GM08714 (cell line): Measurements from ENCODE around the gene SLC9A5.

Experiments
- H3K4me3 ChIP-seq: fragments of 200-500 bp; sonication (Bioruptor generic); 2 replicates; pipeline ENCODE4 v1.5.1; 2014; ENCODE audit warnings: mild to moderate bottlenecking, low read length, inconsistent platforms
- ZNF274 ChIP-seq: IDR thresholded peaks from 2 replicates; pipeline ENCODE4 v1.6.1; 2012; ENCODE audit warnings: mild to moderate bottlenecking, low read depth, low read length

The SLC9A5 gene

DNA sequence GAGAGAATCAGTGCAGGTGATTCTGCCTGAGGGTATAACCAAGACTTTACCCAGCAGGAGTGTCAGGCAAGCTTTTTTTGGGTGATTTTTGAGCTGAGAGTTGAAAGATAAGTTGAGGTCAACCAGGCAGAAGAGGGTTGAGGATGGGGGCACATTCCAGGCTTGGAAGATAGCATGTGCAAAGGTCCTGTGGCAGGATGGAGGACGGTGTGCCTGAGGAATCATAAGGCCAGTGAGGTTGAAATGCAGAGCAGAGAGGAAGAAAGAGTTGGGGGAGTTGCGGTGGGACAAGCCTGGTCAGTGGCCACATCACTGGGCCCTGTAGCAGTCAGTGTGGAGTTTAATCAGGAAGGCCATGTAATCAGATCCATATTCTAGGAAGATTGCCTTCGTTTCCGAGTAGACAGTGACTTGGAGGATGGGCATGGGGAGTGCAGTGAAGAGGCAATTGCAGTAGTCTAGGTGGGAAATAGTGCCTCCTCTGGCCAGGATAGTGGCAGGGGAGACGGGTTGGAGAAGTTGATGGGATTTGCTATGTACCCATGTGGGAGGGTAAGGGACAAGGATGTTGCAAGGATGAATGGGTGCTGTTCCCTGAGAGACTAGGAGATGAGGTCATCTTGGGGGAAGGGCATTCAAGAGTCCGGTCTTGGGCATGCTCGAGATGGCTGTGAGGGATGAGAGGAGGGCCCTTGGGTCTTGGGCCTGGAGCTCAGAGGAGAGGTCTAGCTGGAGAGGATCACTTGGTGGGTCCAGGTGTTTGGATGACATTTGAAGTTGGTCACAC is 34.5 kb downstream of the SLC9A5 start:
- no peak for TF ChIP-seq ZNF274

GRCh38 chr16:67283826-67284555 is 35.2 kb downstream of the SLC9A5 start:
- no peak for TF ChIP-seq ZNF274
- H3K4me3 ChIP-seq = no peak overlapping the region

More for the DNA sequence above, 34.5 kb downstream of the SLC9A5 start:
- no peak overlapping the region for H3K4me3 ChIP-seq

- no peak for TF ChIP-seq ZNF274
- H3K4me3 ChIP-seq = no peak overlapping the region
Observed at GRCh38 chr16:67284699-67285646, 36.2 kb downstream of the SLC9A5 start.

DNA sequence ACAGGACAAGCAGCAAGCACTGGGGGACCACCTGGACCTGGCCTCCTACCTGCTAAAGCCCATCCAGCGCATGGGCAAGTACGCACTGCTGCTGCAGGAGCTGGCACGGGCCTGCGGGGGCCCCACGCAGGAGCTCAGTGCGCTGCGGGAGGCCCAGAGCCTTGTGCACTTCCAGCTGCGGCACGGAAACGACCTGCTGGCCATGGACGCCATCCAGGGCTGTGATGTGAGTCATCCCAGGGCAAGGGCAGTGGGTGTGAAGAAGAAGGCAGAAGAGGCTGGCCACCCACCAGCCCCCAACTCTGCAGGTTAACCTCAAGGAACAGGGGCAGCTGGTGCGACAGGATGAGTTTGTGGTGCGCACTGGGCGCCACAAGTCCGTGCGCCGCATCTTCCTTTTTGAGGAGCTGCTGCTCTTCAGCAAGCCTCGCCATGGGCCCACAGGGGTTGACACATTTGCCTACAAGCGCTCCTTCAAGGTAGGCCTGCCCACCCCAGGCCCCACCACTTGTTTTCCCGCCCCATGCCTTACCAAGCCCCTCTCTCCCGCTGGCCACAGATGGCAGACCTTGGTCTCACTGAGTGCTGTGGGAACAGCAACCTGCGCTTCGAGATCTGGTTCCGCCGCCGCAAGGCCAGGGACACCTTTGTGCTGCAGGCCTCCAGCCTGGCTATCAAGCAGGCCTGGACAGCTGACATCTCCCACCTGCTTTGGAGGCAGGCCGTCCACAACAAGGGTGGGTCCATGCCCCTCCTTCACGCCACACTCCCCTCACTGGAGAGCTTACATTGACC is 37.9 kb downstream of the SLC9A5 start:
- no peak for TF ChIP-seq ZNF274
- H3K4me3 ChIP-seq = no peak overlapping the region

- H3K4me3 ChIP-seq = no peak overlapping the region
- no peak for TF ChIP-seq ZNF274
Observed at GRCh38 chr16:67287960-67288359, 39.2 kb downstream of the SLC9A5 start.

DNA sequence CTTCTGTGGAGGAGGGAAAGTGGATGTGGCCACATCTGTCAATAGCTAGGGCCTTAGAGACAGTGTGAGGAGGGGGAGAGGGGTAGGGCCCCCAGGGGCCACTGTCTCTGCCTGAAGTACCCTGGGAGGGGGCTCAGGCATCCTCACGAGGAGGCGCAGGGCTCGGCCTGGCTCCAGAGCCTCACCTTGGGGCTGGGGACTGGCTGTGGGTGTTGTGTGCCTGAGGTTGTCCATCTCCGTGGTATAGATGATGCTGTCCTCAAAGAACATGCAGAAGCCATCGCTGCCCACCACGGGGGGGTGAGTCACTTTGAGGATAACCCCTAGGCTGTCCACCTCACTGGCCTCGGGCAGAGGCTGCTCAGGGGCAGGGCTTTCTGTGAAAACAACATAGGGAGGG is 42.7 kb downstream of the SLC9A5 start:
- no peak overlapping the region for H3K4me3 ChIP-seq
- no peak for TF ChIP-seq ZNF274

GRCh38 chr16:67294171-67294757 is 45.5 kb downstream of the SLC9A5 start:
- no peak for TF ChIP-seq ZNF274
- no peak overlapping the region for H3K4me3 ChIP-seq

GRCh38 chr16:67294938-67295361 is 46.2 kb downstream of the SLC9A5 start:
- H3K4me3 ChIP-seq = no peak overlapping the region
- no peak for TF ChIP-seq ZNF274

DNA sequence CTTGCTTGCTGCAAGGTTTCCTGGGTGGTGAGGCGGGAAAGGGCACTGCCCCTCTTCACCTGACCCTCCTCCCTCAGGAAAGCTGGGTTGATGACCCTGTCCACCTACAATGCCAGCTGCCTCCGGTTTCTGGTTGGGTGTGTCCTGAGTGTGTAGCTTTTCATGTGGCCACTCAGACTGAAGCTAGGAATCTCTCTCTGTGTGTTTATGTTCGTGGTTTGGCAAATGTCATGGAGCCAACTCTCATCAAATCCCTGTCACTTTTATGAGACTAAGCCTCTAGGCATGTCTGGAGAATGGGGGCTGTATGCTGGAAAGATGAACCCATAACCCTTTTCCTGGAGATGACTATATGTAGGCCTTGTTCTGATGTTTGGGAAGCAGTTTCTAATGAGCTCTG is 47.6 kb downstream of the SLC9A5 start:
- no peak overlapping the region for H3K4me3 ChIP-seq
- TF ChIP-seq ZNF274 = no peak

- no peak for TF ChIP-seq ZNF274
- H3K4me3 ChIP-seq = no peak overlapping the region
Observed at GRCh38 chr16:67298277-67298676, 49.5 kb downstream of the SLC9A5 start.

DNA sequence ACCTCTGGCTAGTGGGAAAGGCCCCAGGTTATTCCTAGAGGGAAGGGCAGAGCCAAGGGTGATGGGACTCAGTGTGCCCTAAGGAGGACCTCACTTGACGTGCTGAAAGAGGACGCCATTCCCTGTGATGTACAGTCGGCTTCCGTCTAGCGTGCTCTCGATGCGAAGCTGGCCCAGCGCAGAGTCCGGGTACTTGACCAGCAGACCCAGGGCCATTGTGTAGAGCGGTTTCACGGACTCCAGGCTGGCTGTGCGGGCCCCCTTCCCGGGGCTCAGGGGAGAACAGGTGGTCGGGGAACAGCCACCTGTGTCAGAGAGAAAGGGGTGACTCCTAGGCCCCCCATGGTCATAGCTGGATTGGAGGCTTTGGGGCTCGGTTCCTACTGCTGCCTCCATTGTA is 50.5 kb downstream of the SLC9A5 start:
- H3K4me3 ChIP-seq = no peak overlapping the region
- TF ChIP-seq ZNF274 = no peak

DNA sequence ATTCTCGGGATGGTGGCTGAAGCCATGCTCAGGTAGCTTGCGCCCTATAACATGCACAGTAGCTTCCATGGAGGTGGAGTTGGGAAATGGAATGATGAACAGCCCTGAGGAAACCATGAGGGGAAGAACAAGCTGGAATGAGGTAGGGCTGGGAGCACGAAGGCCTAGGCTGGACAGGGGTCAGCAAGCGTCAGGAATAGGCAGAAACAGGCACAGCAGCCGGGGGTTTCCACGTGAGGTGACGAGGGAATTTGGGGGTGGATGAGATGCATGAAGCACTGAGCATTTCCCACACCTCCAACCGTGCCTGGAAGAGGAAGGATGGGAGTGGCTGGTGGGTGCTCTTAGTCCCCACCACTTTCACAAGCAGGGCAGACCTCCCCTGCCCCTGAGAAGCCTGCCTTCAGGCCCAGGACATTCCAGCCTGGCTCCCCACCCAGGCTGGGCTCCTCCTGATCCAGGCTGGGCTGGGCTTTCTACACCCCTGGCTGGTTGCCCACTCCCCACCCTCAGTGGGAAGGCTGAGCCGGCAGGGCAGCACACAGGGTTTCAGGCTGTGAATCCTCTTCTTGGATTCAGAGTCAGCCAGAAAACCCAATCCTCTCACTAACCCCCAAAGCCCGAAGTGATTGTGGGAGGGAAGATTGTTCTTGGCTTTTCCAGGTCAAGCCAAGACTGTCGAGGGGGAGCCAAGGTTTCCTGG is 52.5 kb downstream of the SLC9A5 start:
- TF ChIP-seq ZNF274 = no peak

GRCh38 chr16:67302076-67302475 is 53.3 kb downstream of the SLC9A5 start:
- H3K4me3 ChIP-seq = no peak overlapping the region
- no peak for TF ChIP-seq ZNF274

More for the DNA sequence above, 52.5 kb downstream of the SLC9A5 start:
- no peak overlapping the region for H3K4me3 ChIP-seq
